ENCODE measurements around the gene SBF2.
A peak's percentile ranks its signal among the peaks of the same experiment; 100 is the strongest.

SBF2 gene

GRCh38 chr11:10291801-10292638 is 2.0 kb downstream of the SBF2 start:
- POLR2A ChIA-PET (ENCODE audit: low non-redundant PET): no interaction called here
- no peak for DNase-seq (ENCODE audit: low spot score)

GRCh38 chr11:10289765-10290380 is 4.1 kb downstream of the SBF2 start:
- CTCF ChIA-PET: no interaction called here
- POLR2A ChIA-PET (ENCODE audit: low non-redundant PET): no interaction called here
- no peak for TF ChIP-seq CTCF (conservative IDR thresholded peaks at IDR 0.05; ENCODE audit: low read depth)
- H3K27ac ChIP-seq: no peak overlapping the region
- no peak for DNase-seq (ENCODE audit: low spot score)

More at GRCh38 chr11:10291801-10292638, 2.0 kb downstream of the SBF2 start:
- CTCF ChIA-PET: no interaction called here
- TF ChIP-seq CTCF (conservative IDR thresholded peaks at IDR 0.05; ENCODE audit: low read depth): no peak
- peak overlapping the region; percentile 27; the same call in 1 of the 2 replicates for H3K27ac ChIP-seq

GRCh38 chr11:10288881-10289764 is 4.9 kb downstream of the SBF2 start:
- TF ChIP-seq CTCF (conservative IDR thresholded peaks at IDR 0.05; ENCODE audit: low read depth): no peak
- POLR2A ChIA-PET (ENCODE audit: low non-redundant PET): no interaction called here
- CTCF ChIA-PET: no interaction called here
- no peak for DNase-seq (ENCODE audit: low spot score)
- H3K27ac ChIP-seq: no peak overlapping the region

GRCh38 chr11:10287766-10288715 is 6.0 kb downstream of the SBF2 start:
- CTCF ChIA-PET: interaction anchor here (0.6 to 0.7 kb wide), 2 partner anchors 42 to 290 kb away, joined by 3 read pairs; no protein-coding TSS in a partner anchor
- POLR2A ChIA-PET (ENCODE audit: low non-redundant PET): no interaction called here
- no peak for TF ChIP-seq CTCF (conservative IDR thresholded peaks at IDR 0.05; ENCODE audit: low read depth)
- H3K27ac ChIP-seq: peak overlapping the region; percentile 16; the same call in 1 of the 2 replicates
- no peak for DNase-seq (ENCODE audit: low spot score)

DNA sequence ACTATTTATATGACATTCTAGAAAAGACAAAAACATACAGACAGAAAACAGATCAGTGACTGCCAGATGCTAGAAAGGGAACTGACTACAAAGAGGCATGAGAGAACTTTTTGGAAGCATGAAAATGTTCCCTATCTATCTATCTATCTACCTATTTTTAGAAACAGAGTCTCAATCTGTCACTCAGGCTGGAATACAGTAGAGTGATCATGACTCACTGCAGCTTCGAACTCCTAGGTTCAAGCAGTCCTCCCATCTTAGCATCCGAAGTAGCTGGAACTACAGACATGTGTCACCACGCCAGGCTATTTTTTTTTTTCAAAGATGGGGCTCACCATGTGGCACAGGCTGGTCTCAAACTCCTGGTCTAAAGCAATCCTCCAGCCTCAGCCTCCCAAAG is 6.9 kb downstream of the SBF2 start:
- ChIA-PET POLR2A (ENCODE audit: low non-redundant PET) (no interaction called here), CTCF (interaction anchor here (0.7 kb wide), 1 partner anchor 289 kb away, joined by 3 read pairs; no protein-coding TSS in a partner anchor)
- no peak overlapping the region for H3K27ac ChIP-seq
- TF ChIP-seq CTCF (conservative IDR thresholded peaks at IDR 0.05; ENCODE audit: low read depth): no peak
- DNase-seq (ENCODE audit: low spot score): no peak
